Measurements from ENCODE around the gene SLC39A11. TPM values are rescaled to one million over a fixed set of nuclear protein-coding genes. Genes with fewer than 3 reads are reported as not detected.

Gene SLC39A11
- total RNA-seq, 1 experiment from 2014 or later: 18.6 TPM

GRCh38 chr17:72926171-72926570 is 166.3 kb downstream of the SLC39A11 start:
- POLR2A ChIA-PET (ENCODE audit: low non-redundant PET): no interaction called here
- intact Hi-C loops (cut with micrococcal nuclease; ENCODE audit: unreplicated experiment): no loop called here
- CTCF ChIA-PET: no interaction called here

GRCh38 chr17:72924196-72924595 is 168.3 kb downstream of the SLC39A11 start:
- ChIA-PET POLR2A (ENCODE audit: low non-redundant PET) (no interaction called here), CTCF (no interaction called here)
- Histone ChIP-seq H3K4me3 (ENCODE audit: low read depth, low read length, poor library complexity, severe bottlenecking) (no peak overlapping the region), H3K9me3 (ENCODE audit: low read depth, low read length, poor library complexity, severe bottlenecking) (no peaks in the 10 kb centered on the region), H3K4me1 (ENCODE audit: insufficient read depth, low read length, poor library complexity, severe bottlenecking) (peaks cover 7% of the 10 kb centered on the region), H3K27ac (ENCODE audit: low read depth, low read length, poor library complexity, severe bottlenecking) (no peak overlapping the region), H3K27me3 (replicated peaks; ENCODE audit: insufficient read depth, low read depth, low read length, poor library complexity) (no peaks in the 10 kb centered on the region), H3K36me3 (ENCODE audit: insufficient read depth, low read length, poor library complexity, severe bottlenecking) (no peaks in the 10 kb centered on the region)
- intact Hi-C loops (cut with micrococcal nuclease; ENCODE audit: unreplicated experiment): no loop called here
- TF ChIP-seq EZH2 (IDR thresholded peaks at IDR 0.05; ENCODE audit: borderline replicate concordance, low read depth, low read length, poor library complexity, severe bottlenecking) (no peak), CTCF (conservative IDR thresholded peaks at IDR 0.05; ENCODE audit: low read depth, low read length) (no peak)
- no peak for DNase-seq (ENCODE audit: low spot score)
- BruUV-seq (replicated peaks): no TSS peak

More at GRCh38 chr17:72926171-72926570, 166.3 kb downstream of the SLC39A11 start:
- BruUV-seq (replicated peaks): no TSS peak
- Histone ChIP-seq H3K36me3 (ENCODE audit: insufficient read depth, low read length, poor library complexity, severe bottlenecking) (no peaks in the 10 kb centered on the region), H3K4me3 (ENCODE audit: low read depth, low read length, poor library complexity, severe bottlenecking) (no peak overlapping the region), H3K9me3 (ENCODE audit: low read depth, low read length, poor library complexity, severe bottlenecking) (no peaks in the 10 kb centered on the region), H3K27me3 (replicated peaks; ENCODE audit: insufficient read depth, low read depth, low read length, poor library complexity) (no peaks in the 10 kb centered on the region), H3K27ac (ENCODE audit: low read depth, low read length, poor library complexity, severe bottlenecking) (no peak overlapping the region), H3K4me1 (ENCODE audit: insufficient read depth, low read length, poor library complexity, severe bottlenecking) (peaks cover 7% of the 10 kb centered on the region)
- DNase-seq (ENCODE audit: low spot score): no peak
- no peak for TF ChIP-seq CTCF (conservative IDR thresholded peaks at IDR 0.05; ENCODE audit: low read depth, low read length)
- no peak for TF ChIP-seq EZH2 (IDR thresholded peaks at IDR 0.05; ENCODE audit: borderline replicate concordance, low read depth, low read length, poor library complexity, severe bottlenecking)

GRCh38 chr17:72922219-72922618 is 170.3 kb downstream of the SLC39A11 start:
- Histone ChIP-seq H3K4me3 (ENCODE audit: low read depth, low read length, poor library complexity, severe bottlenecking) (no peak overlapping the region), H3K27ac (ENCODE audit: low read depth, low read length, poor library complexity, severe bottlenecking) (no peak overlapping the region), H3K9me3 (ENCODE audit: low read depth, low read length, poor library complexity, severe bottlenecking) (no peaks in the 10 kb centered on the region), H3K27me3 (replicated peaks; ENCODE audit: insufficient read depth, low read depth, low read length, poor library complexity) (no peaks in the 10 kb centered on the region), H3K36me3 (ENCODE audit: insufficient read depth, low read length, poor library complexity, severe bottlenecking) (no peaks in the 10 kb centered on the region), H3K4me1 (ENCODE audit: insufficient read depth, low read length, poor library complexity, severe bottlenecking) (peaks cover 7% of the 10 kb centered on the region)
- no TSS peak for BruUV-seq (replicated peaks)
- TF ChIP-seq CTCF (conservative IDR thresholded peaks at IDR 0.05; ENCODE audit: low read depth, low read length): no peak
- no peak for TF ChIP-seq EZH2 (IDR thresholded peaks at IDR 0.05; ENCODE audit: borderline replicate concordance, low read depth, low read length, poor library complexity, severe bottlenecking)
- ChIA-PET CTCF (interaction anchor here (0.9 kb wide), 1 partner anchor 46 kb away, joined by 6 read pairs; no protein-coding TSS in a partner anchor), POLR2A (ENCODE audit: low non-redundant PET) (no interaction called here)
- intact Hi-C loops (cut with micrococcal nuclease; ENCODE audit: unreplicated experiment): no loop called here
- no peak for DNase-seq (ENCODE audit: low spot score)
